Stimulated activated CD4-positive, alpha-beta T cell treated with anti-CD3 and anti-CD28 coated beads, TNF-alpha, amount 100 ng/mL, for 48 hours (primary cell): ENCODE measurements around the gene LPP.
"Not testable (repeated sequence)": the region's sequence is repeated elsewhere in the genome, so short reads cannot be mapped to it uniquely, and the experiment has no call there.

Source experiments
- DNase-seq, 3 donors: peaks; one replicate each; pipeline ENCODE4 v3.0.0-alpha.2; 2020; ENCODE audit warnings: low read depth in 3 of 3

The LPP gene

DNA sequence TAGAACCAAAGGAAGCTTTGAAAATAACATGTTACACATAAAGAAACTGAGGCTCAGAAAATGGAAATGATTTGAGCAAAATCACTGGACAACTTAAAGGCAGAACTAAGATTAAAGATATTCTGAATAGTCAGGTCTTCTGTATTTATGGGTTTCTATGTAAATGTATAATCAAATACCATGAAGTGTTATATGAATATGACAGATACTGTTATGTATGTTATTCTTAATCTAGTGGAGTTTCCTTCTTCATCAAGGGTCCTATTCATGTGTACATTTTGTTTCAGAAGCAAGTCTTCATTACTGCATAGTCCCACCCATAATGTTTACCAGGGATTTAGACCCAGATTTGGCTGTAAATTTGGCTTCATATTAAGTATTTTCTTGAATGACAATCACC is 547.0 kb downstream of the LPP start:
- no peak for DNase-seq

DNA sequence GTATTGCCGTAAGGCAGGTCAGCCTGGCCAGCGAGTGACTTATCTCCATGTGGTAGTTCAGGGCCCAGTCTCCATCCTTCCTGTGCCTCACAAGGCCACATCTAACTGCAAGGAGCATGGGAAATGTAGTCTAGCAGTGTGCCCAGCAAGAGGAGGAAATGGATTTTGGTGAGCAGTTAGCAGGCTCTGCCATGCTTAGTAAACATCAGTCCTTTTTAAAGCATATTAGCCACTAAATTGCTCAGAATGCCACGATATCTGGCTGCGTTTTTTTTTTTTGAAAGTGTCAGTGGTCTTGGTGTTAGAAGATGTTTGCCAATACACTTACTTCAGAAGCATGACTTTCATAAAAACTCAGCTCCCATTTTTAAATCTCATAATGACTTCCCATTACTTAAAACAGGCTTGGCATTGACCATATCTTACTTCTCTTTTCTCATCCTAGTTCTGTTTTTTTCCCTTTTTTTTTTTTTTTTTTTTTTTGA is 547.6 kb downstream of the LPP start:
- no peak for DNase-seq

DNA sequence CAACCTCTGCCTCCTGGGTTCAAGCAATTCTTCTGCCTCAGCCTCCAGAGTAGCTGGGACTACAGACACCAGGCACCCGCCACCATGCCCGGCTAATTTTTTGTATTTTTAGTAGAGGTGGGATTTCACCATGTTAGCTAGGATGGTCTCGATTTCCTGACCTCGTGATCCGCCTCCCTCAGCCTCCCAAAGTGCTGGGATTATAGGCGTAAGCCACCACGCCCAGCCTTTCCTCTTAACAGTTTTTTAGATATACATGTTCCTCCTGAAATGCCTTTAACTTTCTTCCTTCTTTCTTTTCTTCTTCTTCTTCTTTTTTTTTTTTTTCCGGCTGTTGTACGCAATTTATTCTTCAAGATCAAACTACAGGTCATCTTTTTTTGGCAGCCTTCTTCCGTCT is 548.1 kb downstream of the LPP start:
- not testable (repeated sequence) for DNase-seq

DNA sequence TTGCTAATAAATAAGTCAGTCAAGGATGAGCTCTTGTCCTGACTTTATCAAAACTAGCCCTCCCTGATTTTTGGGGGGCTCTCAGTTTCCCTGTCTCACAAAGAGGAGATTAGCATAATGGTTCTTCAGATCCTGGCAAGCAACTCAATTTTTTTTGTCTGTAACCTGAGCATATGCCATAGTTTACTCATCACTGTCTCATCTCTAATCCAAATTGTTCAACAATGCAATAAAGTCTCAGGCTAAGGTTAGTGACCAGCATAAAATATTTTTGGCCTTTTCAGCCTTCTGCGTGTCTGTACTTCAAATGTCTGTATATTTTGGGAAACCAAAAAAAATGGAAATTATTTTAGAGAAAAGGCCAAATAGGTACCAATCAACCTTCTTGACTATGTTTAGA is 552.2 kb downstream of the LPP start:
- DNase-seq = no peak

DNA sequence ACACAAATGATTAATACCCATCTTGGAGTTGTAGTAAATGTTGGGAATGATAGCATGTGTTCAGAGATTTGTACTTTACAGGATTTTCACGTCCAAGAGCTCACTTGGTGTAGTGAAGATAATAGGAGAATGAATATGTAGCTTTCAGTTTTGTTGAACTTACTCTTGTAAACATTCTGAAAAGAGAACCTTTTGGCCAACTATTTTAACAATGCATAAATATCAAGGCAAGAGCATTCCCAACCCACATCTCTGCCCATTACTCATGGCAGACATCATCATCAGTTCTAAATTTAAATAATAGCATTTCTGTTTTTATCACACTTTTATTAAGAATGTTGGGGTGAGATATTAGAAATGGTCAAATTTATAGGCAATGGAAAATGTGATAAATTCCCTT is 552.6 kb downstream of the LPP start:
- no peak for DNase-seq

- DNase-seq = no peak
These were observed 553.7 kb downstream of the LPP start for GRCh38 chr3:188707381-188708288.

DNA sequence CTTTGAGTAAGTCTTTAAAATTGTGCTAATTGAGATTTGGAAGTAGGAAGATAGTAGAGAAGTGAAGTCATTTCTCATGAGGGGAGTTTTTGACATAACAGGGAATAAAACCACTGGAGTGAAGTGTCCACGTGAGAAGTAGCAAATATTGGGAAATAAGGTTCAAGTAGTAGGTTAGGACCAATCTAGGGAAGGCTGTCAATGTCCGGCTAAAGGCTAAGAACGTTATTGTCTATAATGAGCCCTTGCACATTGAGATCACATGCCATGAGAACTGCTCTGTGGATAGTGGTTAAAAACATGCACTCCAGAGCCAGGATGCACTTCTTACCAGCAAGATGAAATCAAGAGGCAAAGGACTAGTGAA is 557.9 kb downstream of the LPP start:
- no peak for DNase-seq

GRCh38 chr3:188712248-188712924 is 558.4 kb downstream of the LPP start:
- no peak for DNase-seq

- no peak for DNase-seq
These were observed 559.0 kb downstream of the LPP start for GRCh38 chr3:188712991-188713390.

- DNase-seq = no peak
These were observed 565.6 kb downstream of the LPP start for GRCh38 chr3:188719545-188719944.

DNA sequence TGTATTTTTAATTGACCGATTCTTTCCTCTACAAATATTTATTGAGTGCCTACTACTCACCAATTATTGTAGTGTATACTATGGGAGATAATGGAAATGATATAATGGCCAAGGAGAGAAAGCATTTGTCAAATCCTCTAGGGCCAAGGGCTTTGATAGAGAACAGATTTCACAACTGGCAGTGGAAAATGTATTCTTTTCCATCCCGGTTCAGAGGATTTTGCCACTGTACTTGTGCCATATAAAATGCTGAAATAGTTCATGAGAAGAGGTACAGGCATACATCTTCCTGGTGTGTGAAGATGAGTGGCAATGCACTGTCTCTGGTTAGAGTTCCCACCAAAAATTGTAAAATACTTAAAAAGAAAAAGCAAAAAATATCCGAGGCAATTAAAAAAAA is 566.3 kb downstream of the LPP start:
- DNase-seq = no peak

DNA sequence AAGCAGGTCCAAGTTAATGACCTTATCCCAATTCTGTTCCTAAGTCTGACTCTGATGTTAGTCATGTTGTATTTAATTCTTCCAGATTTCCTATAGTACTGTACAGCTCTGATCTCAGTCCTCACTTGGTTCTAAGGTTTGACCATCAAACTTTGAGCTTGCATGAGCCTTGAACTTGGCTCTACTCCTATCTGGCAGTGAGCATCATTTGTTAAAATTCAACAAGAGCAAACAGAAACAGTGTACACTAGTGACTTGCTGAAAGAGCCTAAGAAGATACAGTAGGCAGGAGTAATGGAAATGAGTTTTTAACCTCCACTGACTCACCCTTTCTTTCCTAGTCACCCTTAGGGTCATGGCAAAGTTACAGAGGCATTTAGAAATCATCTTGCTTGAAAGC is 566.7 kb downstream of the LPP start:
- DNase-seq = no peak

DNA sequence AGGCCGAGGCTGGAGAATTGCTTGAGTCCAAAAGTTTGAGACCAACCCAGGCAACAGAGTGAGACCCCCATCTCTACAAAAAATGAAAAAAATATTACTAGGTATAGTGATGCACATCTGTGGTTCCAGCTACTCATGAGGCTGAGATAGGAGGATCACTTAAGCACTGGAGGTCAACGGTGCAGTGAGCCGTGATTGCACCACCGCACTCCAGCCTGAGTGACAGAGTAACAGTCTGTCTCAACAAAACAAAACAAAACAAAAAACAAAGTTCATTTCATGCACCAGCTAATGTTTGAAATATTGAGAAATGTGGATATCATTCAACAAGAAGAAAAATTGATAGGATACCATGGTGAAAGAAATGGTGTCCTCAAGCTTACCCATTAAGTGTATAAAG is 567.4 kb downstream of the LPP start:
- no peak for DNase-seq

DNA sequence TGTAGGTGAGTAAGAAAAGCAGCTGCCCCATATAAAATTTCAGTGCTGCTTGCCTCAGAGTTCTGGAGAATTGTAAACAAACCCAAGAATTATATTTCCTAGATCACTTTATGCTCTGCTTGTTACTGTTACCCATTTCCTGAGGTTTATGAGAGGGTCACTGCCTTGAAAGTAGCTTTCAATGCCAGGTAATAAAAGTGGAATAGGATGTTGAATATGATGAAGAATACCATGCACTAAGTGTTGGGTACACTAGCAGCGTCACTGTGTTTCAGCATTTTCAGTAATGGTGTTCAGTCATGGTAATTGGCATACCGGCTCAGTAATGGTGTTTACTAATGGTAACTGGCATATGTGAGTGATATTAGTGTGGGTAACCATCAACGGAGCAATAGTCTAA is 568.0 kb downstream of the LPP start:
- DNase-seq = no peak

- no peak for DNase-seq
These were observed 569.0 kb downstream of the LPP start for GRCh38 chr3:188722963-188723362.

GRCh38 chr3:188727052-188727451 is 573.1 kb downstream of the LPP start:
- no peak for DNase-seq

DNA sequence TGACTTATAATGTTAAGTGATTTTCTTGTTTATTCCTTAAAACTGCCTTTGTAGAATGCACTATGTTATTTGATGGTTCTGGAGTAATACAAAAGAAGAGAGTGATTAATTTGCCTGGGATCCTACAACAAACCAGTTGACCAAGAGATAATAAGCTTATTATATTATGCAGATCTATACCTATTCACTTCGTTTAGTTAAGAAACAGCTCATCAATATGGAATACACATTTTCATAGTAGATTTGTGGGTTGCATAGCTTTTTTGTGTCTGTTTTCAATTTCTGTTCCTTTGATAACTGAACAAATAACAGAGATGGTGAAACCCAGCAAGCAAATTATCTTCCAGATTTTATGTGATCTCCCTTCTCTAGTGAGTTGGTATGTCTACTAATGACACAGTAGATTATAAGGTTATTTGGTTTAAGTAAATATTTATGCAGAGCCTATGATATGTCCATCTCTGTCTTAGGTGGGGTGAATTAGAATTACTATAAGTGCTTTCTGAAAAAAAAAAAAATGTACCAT is 574.5 kb downstream of the LPP start:
- DNase-seq = no peak

GRCh38 chr3:188729422-188729821 is 575.5 kb downstream of the LPP start:
- no peak for DNase-seq

- DNase-seq = no peak
These were observed 580.4 kb downstream of the LPP start for GRCh38 chr3:188734395-188734794.

DNA sequence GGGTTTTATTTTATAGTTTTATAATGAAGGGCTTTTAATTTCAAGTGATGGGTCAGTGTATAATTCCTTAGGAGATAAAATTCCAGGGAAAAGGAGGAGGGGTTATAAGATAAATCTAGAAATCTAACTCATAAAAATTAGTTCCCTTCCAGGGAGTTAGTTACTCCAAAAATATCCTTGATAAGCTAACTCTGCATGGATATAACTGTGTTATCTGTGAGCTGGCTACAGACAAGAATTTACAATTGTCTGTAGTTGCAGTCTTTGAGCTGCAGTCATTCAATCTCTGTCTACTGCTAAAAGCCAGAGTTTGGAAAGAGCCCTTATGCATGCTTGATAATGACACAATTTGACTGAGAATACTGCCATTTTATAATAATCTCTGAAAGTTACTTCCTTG is 585.6 kb downstream of the LPP start:
- DNase-seq = no peak

GRCh38 chr3:188740010-188740409 is 586.1 kb downstream of the LPP start:
- DNase-seq = no peak

GRCh38 chr3:188742755-188743550 is 589.0 kb downstream of the LPP start:
- DNase-seq = no peak
